A549 treated with AZD9567 at 1 μM for 4 hours (cell line): ENCODE data around the gene ARSG. TPM values are rescaled to one million over a fixed set of nuclear protein-coding genes. Genes with fewer than 3 reads are reported as not detected.

Source experiments
- total RNA-seq: library from RNA; stranded (reverse); fragments of 200-300 nt; extraction: Qiagen RNA extraction; gene quantifications from 5 replicates; pipeline ENCODE4 v1.2.3, GENCODE V29; 2022; ENCODE audit not compliant: insufficient read depth

ARSG gene
- total RNA-seq, result 1.2 to 3.8 TPM (median 1.4 TPM) in 5 replicates

DNA sequence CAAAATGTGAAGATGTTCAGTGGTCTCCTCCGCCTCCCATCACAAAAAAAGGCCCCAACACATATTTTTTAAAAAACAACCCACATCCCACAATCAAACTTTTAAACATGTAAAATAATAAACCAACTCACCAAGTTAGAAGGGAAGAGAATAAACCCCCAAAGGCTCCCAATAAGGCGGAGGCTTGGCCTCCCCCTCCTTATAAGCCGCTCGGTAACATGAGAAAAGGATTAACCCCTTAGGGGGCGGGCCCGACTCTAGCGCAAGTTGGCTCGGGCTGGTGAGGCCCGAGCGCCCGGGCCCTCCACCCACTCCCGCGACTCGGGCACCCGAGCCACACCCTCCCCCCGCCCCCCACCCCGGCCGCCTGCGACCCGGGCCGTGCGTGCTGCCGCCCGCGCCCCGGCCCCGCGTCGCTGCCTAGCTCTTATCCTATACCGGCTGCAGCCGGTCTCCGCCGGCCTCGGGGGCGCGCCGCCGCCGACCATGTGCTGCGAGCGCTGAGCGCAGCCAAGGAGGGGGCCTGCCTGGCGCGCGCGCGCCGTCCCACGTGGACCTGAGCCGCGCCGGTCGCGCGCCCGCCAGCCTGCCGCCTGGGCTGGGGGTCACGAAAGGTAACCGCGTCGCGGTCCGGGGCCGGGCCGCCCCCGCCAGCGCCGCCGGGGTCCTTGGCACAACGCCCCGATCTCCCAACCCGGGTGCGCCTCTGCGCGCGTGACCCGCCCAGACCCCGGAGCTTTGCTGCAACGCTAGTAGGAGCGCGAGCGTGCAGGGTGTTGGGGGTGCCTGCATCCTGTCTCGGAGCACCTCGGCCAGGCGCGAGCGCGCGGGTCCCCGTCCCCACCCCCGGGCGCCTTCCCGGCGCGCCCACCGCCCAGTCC lies at the start of gene ARSG, which contains the start of gene SLC16A6:
Gene ARSG, plus strand, starts transcription at position 541 of the 881 bp plus-strand sequence. CDS start 15,999 bp downstream, outside the sequence.
Gene SLC16A6, minus strand, starts transcription at position 173 of the 881 bp plus-strand sequence. CDS start 12,807 bp downstream, outside the sequence.

GRCh38 chr17:68247445-68248198 lies 43.7 kb upstream of the ARSG start, which contains the start of gene AMZ2:
Gene AMZ2, plus strand, starts transcription at chr17:68248043. Its CDS starts 2,145 bp downstream, at chr17:68250188.

GRCh38 chr17:68457168-68457538 lies 165.9 kb downstream of the ARSG start, which contains the start of gene WIPI1:
Gene WIPI1, minus strand, starts transcription at chr17:68457496. Its CDS starts 75 bp downstream, at chr17:68457421.

Other genes with a start within 250 kb of the ARSG start
- gene AMZ2, start 43.5 kb upstream of the ARSG start, total RNA-seq, result 103 to 114 TPM (median 104 TPM) in 5 replicates
- 0.29 to 0.39 TPM (median 0.37 TPM) in 4 of 5 replicates, not detected in the other for gene SLC16A6, start 368 bp upstream of the ARSG start, total RNA-seq
- gene WIPI1, start 166.0 kb downstream of the ARSG start, total RNA-seq, result 8.6 to 23.9 TPM (median 10.3 TPM) in 5 replicates
- 130 to 170 TPM (median 160 TPM) in 5 replicates for gene PRKAR1A, start 220.9 kb downstream of the ARSG start, total RNA-seq